Adipose tissue (tissue), 3 donors: Measurements from ENCODE around the gene CCDC81. TPM values are rescaled to one million over a fixed set of nuclear protein-coding genes. Genes with fewer than 3 reads are reported as not detected.

ENCODE experiments used
- H3K27ac ChIP-seq: one replicate; pipeline ENCODE4 v1.5.1; 2013; ENCODE audit warnings: low read depth, low read length
- WGBS, 3 donors: extraction: QIAGEN DNeasy Blood & Tissue Kit; methylation state at CpG; one replicate each; pipeline ENCODE4 v1.1.7; 2013; 5-methylcytosine and 5-hydroxymethylcytosine counted together
- polyA plus RNA-seq, 3 donors: library from polyadenylated mRNA; stranded (reverse); fragments of 200-250 nt; gene quantifications; one replicate each; pipeline ENCODE4 v1.2.3, GENCODE V29; 2013
- donor health status: healthy with polysubstance abuse.
- donor health status: Bipolar disorder and iron deficiency.
- donor health status: healthy.

CCDC81 gene
- polyA plus RNA-seq, 3 donors, result 0.12 to 0.52 (median 0.34) TPM

GRCh38 chr11:86456075-86456939, 81.6 kb downstream of the CCDC81 start:
- WGBS, 3 donors, result 14 to 19% (median 15%) methylated on average over 9 of the region's 9 CpGs
- no peak overlapping the region for H3K27ac ChIP-seq

GRCh38 chr11:86458294-86459001, 83.8 kb downstream of the CCDC81 start:
- H3K27ac ChIP-seq, result no peak overlapping the region
- WGBS, 3 donors, result 70 to 88% (median 70%) methylated on average over 5 of the region's 5 CpGs

- WGBS, 3 donors, result 67 to 86% (median 71%) methylated on average over 1 of the region's 1 CpG
- H3K27ac ChIP-seq, result no peak overlapping the region
Measured at GRCh38 chr11:86459002-86459385, 84.3 kb downstream of the CCDC81 start.

- 58 to 70% (median 61%) methylated on average over 3 of the region's 3 CpGs for WGBS, 3 donors
- H3K27ac ChIP-seq, result no peak overlapping the region
Measured at GRCh38 chr11:86459682-86460460, 85.2 kb downstream of the CCDC81 start.

- H3K27ac ChIP-seq, result no peak overlapping the region
- 62 to 75% (median 62%) methylated on average over 9 of the region's 9 CpGs for WGBS, 3 donors
Measured at GRCh38 chr11:86460461-86461385, 86.0 kb downstream of the CCDC81 start.

GRCh38 chr11:86461892-86462291, 87.2 kb downstream of the CCDC81 start:
- 92 to 97% (median 94%) methylated on average over 1 of the region's 1 CpG for WGBS, 3 donors
- no peak overlapping the region for H3K27ac ChIP-seq

GRCh38 chr11:86463120-86463519, 88.4 kb downstream of the CCDC81 start:
- WGBS, 3 donors, result 82 to 87% (median 87%) methylated on average over 7 of the region's 7 CpGs
- no peak overlapping the region for H3K27ac ChIP-seq

GRCh38 chr11:86463955-86464354, 89.3 kb downstream of the CCDC81 start:
- H3K27ac ChIP-seq, result no peak overlapping the region
- WGBS, 3 donors, result 87 to 98% (median 91%) methylated on average over 5 of the region's 5 CpGs

- 94 to 97% (median 95%) methylated on average over 5 of the region's 5 CpGs for WGBS, 3 donors
- no peak overlapping the region for H3K27ac ChIP-seq
Measured at GRCh38 chr11:86464509-86465221, 90.0 kb downstream of the CCDC81 start.

- no peak overlapping the region for H3K27ac ChIP-seq
- 93 to 100% (median 100%) methylated on average over 1 of the region's 1 CpG for WGBS, 3 donors
Measured at GRCh38 chr11:86468169-86468568, 93.5 kb downstream of the CCDC81 start.

GRCh38 chr11:86469491-86470388, 95.1 kb downstream of the CCDC81 start:
- no peak overlapping the region for H3K27ac ChIP-seq
- 57 to 86% (median 64%) methylated on average over 5 of the region's 5 CpGs for WGBS, 3 donors

Other genes with a start within 250 kb of the CCDC81 start
- 10 to 100 TPM in 1 of 3 donors, 1 to 10 TPM in 2; 6.3 to 15.6 (median 9.5) TPM for gene EED, start 130.1 kb upstream of the CCDC81 start, polyA plus RNA-seq
- 10 to 100 TPM; 22.3 to 54.4 (median 40.2) TPM for gene HIKESHI, start 72.6 kb upstream of the CCDC81 start, polyA plus RNA-seq